Fibroblast of mammary gland (primary cell): Measurements from ENCODE around the gene ING5.
"Not testable (repeated sequence)": the region's sequence is repeated elsewhere in the genome, so short reads cannot be mapped to it uniquely, and the experiment has no call there.

Experiments
- DNase-seq: peaks from one replicate; pipeline ENCODE4 v3.0.0-alpha.2; 2010; ENCODE audit warnings: low read depth
- H3K4me3 ChIP-seq: 2 replicates; pipeline ENCODE4 v1.5.1; 2011; ENCODE audit warnings: low read depth, mild to moderate bottlenecking, low read length, moderate library complexity; ENCODE audit not compliant: control insufficient read depth
- TF ChIP-seq, protein P1 (sequence below): conservative IDR thresholded peaks from 2 replicates; pipeline ENCODE4 v1.5.1; 2011; ENCODE audit warnings: low read depth, low read length, inconsistent platforms; ENCODE audit not compliant: control insufficient read depth, insufficient read depth

Gene ING5

DNA sequence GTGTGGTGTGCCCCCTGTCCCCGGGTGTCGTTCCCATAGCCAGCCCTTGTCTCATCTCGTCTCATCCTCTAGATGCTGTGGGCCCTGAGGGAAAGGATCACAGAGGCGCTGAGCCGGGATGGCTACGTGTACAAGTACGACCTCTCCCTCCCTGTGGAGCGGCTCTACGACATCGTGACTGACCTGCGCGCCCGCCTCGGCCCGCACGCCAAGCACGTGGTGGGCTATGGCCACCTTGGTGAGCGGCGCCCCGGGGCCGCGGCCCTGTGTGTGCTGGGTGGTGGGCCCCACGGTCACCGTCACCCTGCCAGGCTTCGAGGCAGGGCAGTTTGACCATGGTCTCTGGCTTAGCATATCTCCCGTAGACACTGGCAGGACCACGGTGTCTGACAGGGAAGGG lies 53.9 kb downstream of the ING5 start:
- TF ChIP-seq, protein P1, sequence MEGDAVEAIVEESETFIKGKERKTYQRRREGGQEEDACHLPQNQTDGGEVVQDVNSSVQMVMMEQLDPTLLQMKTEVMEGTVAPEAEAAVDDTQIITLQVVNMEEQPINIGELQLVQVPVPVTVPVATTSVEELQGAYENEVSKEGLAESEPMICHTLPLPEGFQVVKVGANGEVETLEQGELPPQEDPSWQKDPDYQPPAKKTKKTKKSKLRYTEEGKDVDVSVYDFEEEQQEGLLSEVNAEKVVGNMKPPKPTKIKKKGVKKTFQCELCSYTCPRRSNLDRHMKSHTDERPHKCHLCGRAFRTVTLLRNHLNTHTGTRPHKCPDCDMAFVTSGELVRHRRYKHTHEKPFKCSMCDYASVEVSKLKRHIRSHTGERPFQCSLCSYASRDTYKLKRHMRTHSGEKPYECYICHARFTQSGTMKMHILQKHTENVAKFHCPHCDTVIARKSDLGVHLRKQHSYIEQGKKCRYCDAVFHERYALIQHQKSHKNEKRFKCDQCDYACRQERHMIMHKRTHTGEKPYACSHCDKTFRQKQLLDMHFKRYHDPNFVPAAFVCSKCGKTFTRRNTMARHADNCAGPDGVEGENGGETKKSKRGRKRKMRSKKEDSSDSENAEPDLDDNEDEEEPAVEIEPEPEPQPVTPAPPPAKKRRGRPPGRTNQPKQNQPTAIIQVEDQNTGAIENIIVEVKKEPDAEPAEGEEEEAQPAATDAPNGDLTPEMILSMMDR, result no peak
- DNase-seq, result no peak
- H3K4me3 ChIP-seq, result no peak overlapping the region

GRCh38 chr2:241759067-241759807 lies 57.4 kb downstream of the ING5 start:
- TF ChIP-seq, protein P1, result no peak
- DNase-seq, result no peak

GRCh38 chr2:241759893-241760292 lies 58.1 kb downstream of the ING5 start:
- DNase-seq, H3K4me3 ChIP-seq: not testable (repeated sequence)

More at GRCh38 chr2:241759067-241759807, 57.4 kb downstream of the ING5 start:
- no peak overlapping the region for H3K4me3 ChIP-seq

GRCh38 chr2:241760301-241760771 lies 58.5 kb downstream of the ING5 start:
- no peak overlapping the region for H3K4me3 ChIP-seq
- TF ChIP-seq, protein P1, result no peak
- DNase-seq, result no peak

DNA sequence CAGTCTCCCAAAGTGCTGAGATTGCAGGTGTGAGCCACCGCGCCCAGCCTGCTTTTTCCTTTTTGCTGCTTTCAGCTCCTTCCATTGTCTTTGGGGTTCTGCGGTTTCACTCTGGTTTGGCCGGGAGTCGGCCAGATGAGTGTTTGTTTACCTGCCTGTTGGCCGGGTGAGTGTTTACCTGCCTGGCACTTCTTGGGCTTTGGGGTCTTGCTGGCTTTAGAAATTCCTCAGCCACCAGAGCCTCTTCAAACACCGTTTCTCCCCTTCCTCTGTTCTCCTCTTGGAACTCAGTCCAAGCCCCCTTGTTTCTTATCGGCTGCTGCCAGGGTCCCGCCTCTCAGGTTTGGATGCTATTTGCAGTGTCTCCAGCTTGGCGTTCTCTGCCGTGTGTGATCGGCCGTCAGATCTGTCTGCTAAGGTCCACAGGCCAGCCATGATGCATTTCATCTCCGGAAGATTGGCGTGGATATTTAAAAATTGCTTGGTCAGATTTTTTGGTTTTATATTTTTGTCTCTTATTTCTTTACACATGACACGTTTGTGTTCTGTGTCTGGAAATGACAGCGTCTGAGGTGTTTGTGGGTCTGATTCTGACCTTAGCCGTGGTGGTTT lies 60.6 kb downstream of the ING5 start:
- H3K4me3 ChIP-seq, result no peak overlapping the region
- DNase-seq, result no peak
- TF ChIP-seq, protein P1, result no peak

DNA sequence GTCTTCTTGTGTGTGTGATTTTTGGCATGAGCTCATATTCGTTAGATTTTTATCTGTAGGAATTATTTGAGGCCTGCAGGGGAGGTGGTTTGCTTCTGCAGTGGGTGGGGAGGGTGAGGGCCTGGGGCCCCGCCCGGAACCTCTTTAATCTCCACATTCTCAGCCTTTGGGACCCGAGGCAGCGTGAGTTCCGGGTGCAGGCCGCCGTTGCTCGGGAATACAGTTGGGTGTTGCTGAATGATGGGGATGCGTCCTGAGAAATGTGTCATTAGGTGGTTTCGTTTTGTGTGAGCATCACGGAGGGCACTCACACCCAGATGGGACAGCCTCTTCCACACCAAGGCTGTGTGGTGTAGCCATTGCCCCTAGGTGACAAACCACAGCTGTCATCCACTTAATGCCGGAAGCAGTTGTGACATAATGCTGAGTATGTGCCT lies 61.1 kb downstream of the ING5 start:
- no peak for DNase-seq
- TF ChIP-seq, protein P1, result no peak
- H3K4me3 ChIP-seq, result no peak overlapping the region

- H3K4me3 ChIP-seq, result no peak overlapping the region
- no peak for DNase-seq
- TF ChIP-seq, protein P1, result no peak
Observed at GRCh38 chr2:241763551-241764274, 61.9 kb downstream of the ING5 start.
